HEK293 (cell line): ENCODE data around the gene DND1.

ENCODE experiments used
- BCL11B ChIP-seq: fragments of 450-650 bp; formaldehyde crosslinking; IDR thresholded peaks from 2 replicates; pipeline ENCODE4 v1.5.1; 2016; ENCODE audit warnings: low read depth, missing biosample characterization, missing genetic modification characterization
- FEZF1 ChIP-seq: fragments of 450-650 bp; formaldehyde crosslinking; IDR thresholded peaks from 2 replicates; pipeline ENCODE4 v1.5.1; 2016; ENCODE audit warnings: missing biosample characterization, missing genetic modification characterization
- GLIS1 ChIP-seq: fragments of 450-650 bp; formaldehyde crosslinking; IDR thresholded peaks from 2 replicates; pipeline ENCODE4 v1.5.1; 2016; ENCODE audit warnings: missing biosample characterization, missing genetic modification characterization
- HOXC10 ChIP-seq: sonication (generic); formaldehyde crosslinking; IDR thresholded peaks from 2 replicates; pipeline ENCODE4 v1.8.1; 2023; ENCODE audit warnings: mild to moderate bottlenecking, missing genetic modification reagents
- INSM2 ChIP-seq: fragments of 450-650 bp; formaldehyde crosslinking; IDR thresholded peaks from 2 replicates; pipeline ENCODE4 v1.5.1; 2016; ENCODE audit warnings: missing biosample characterization, missing genetic modification characterization
- KLF1 ChIP-seq: fragments of 450-650 bp; formaldehyde crosslinking; IDR thresholded peaks from 2 replicates; pipeline ENCODE4 v1.5.1; 2016; ENCODE audit warnings: missing biosample characterization, missing genetic modification characterization
- KLF10 ChIP-seq: fragments of 450-650 bp; IDR thresholded peaks from 2 replicates; pipeline ENCODE4 v1.5.1; 2018; ENCODE audit warnings: missing biosample characterization, mild to moderate bottlenecking, missing genetic modification characterization
- KLF16 ChIP-seq: fragments of 450-650 bp; formaldehyde crosslinking; IDR thresholded peaks from 2 replicates; pipeline ENCODE4 v1.5.1; 2017; ENCODE audit warnings: missing biosample characterization, missing genetic modification characterization
- KLF7 ChIP-seq: fragments of 450-650 bp; formaldehyde crosslinking; IDR thresholded peaks from 2 replicates; pipeline ENCODE4 v1.5.1; 2016; ENCODE audit warnings: missing biosample characterization, missing genetic modification characterization, borderline replicate concordance
- KLF9 ChIP-seq: fragments of 450-650 bp; formaldehyde crosslinking; IDR thresholded peaks from 2 replicates; pipeline ENCODE4 v1.5.1; 2016; ENCODE audit warnings: missing biosample characterization, missing genetic modification characterization, low read depth
- MYNN ChIP-seq: fragments of 450-650 bp; formaldehyde crosslinking; IDR thresholded peaks from 2 replicates; pipeline ENCODE4 v1.5.1; 2016; ENCODE audit warnings: missing biosample characterization, missing genetic modification characterization, borderline replicate concordance
- OSR2 ChIP-seq: fragments of 450-650 bp; formaldehyde crosslinking; IDR thresholded peaks from 2 replicates; pipeline ENCODE4 v1.5.1; 2016; ENCODE audit warnings: missing biosample characterization, missing genetic modification characterization
- SETDB1 ChIP-seq: IDR thresholded peaks from one replicate; pipeline ENCODE4 v1.6.1; 2017; ENCODE audit warnings: mild to moderate bottlenecking, low read length, moderate library complexity, mixed read lengths; ENCODE audit not compliant: insufficient read length
- ZBTB1 ChIP-seq: fragments of 450-650 bp; formaldehyde crosslinking; IDR thresholded peaks from 2 replicates; pipeline ENCODE4 v1.5.1; 2016; ENCODE audit warnings: missing biosample characterization, missing genetic modification characterization
- ZBTB48 ChIP-seq: fragments of 450-650 bp; formaldehyde crosslinking; IDR thresholded peaks from 2 replicates; pipeline ENCODE4 v1.5.1; 2016; ENCODE audit warnings: missing biosample characterization, missing genetic modification characterization
- ZBTB6 ChIP-seq: fragments of 450-650 bp; formaldehyde crosslinking; IDR thresholded peaks from 2 replicates; pipeline ENCODE4 v1.5.1; 2017; ENCODE audit warnings: missing biosample characterization, missing genetic modification characterization
- ZBTB8A ChIP-seq: fragments of 450-650 bp; formaldehyde crosslinking; IDR thresholded peaks from 2 replicates; pipeline ENCODE4 v1.5.1; 2016; ENCODE audit warnings: missing biosample characterization, missing genetic modification characterization
- ZFHX2 ChIP-seq: fragments of 450-650 bp; formaldehyde crosslinking; conservative IDR thresholded peaks from 2 replicates; pipeline ENCODE4 v1.5.1; 2016; ENCODE audit warnings: missing biosample characterization, missing genetic modification characterization
- ZNF155 ChIP-seq: fragments of 450-650 bp; formaldehyde crosslinking; IDR thresholded peaks from 2 replicates; pipeline ENCODE4 v1.5.1; 2016; ENCODE audit warnings: missing biosample characterization, missing genetic modification characterization
- ZNF239 ChIP-seq: fragments of 450-650 bp; formaldehyde crosslinking; IDR thresholded peaks from 2 replicates; pipeline ENCODE4 v1.5.1; 2016; ENCODE audit warnings: missing biosample characterization, missing genetic modification characterization
- ZNF24 ChIP-seq: fragments of 450-650 bp; formaldehyde crosslinking; IDR thresholded peaks from 2 replicates; pipeline ENCODE4 v1.5.1; 2016; ENCODE audit warnings: missing biosample characterization, missing genetic modification characterization
- ZNF292 ChIP-seq: fragments of 450-650 bp; formaldehyde crosslinking; IDR thresholded peaks from 2 replicates; pipeline ENCODE4 v1.5.1; 2016; ENCODE audit warnings: low read depth, missing biosample characterization, missing genetic modification characterization, borderline replicate concordance
- ZNF341 ChIP-seq: fragments of 450-650 bp; formaldehyde crosslinking; IDR thresholded peaks from 2 replicates; pipeline ENCODE4; 2016; ENCODE audit warnings: low read depth, missing biosample characterization, missing genetic modification characterization
- ZNF350 ChIP-seq: fragments of 450-650 bp; formaldehyde crosslinking; IDR thresholded peaks from 2 replicates; pipeline ENCODE4 v1.5.0; 2017; ENCODE audit warnings: missing biosample characterization, mild to moderate bottlenecking, missing genetic modification characterization
- ZNF416 ChIP-seq: fragments of 450-650 bp; formaldehyde crosslinking; IDR thresholded peaks from 2 replicates; pipeline ENCODE4 v1.5.1; 2016; ENCODE audit warnings: missing biosample characterization, missing genetic modification characterization
- ZNF48 ChIP-seq: fragments of 450-650 bp; formaldehyde crosslinking; IDR thresholded peaks from 2 replicates; pipeline ENCODE4 v1.5.1; 2016; ENCODE audit warnings: missing biosample characterization, missing genetic modification characterization
- ZNF488 ChIP-seq: fragments of 450-650 bp; formaldehyde crosslinking; IDR thresholded peaks from 2 replicates; pipeline ENCODE4 v1.5.1; 2016; ENCODE audit warnings: missing biosample characterization, missing genetic modification characterization
- ZNF501 ChIP-seq: fragments of 450-650 bp; formaldehyde crosslinking; IDR thresholded peaks from 2 replicates; pipeline ENCODE4 v1.5.1; 2016; ENCODE audit warnings: missing biosample characterization, missing genetic modification characterization
- ZNF558 ChIP-seq: fragments of 450-650 bp; formaldehyde crosslinking; IDR thresholded peaks from 2 replicates; pipeline ENCODE4 v1.5.1; 2016; ENCODE audit warnings: missing biosample characterization, missing genetic modification characterization
- ZNF560 ChIP-seq: fragments of 450-650 bp; formaldehyde crosslinking; IDR thresholded peaks from 2 replicates; pipeline ENCODE4 v1.5.1; 2017; ENCODE audit warnings: missing biosample characterization, missing genetic modification characterization, borderline replicate concordance
- ZNF596 ChIP-seq: fragments of 450-650 bp; IDR thresholded peaks from 2 replicates; pipeline ENCODE4 v1.5.0; 2018; ENCODE audit warnings: missing biosample characterization, mild to moderate bottlenecking, missing genetic modification characterization, moderate library complexity
- ZNF623 ChIP-seq: fragments of 450-650 bp; formaldehyde crosslinking; IDR thresholded peaks from 2 replicates; pipeline ENCODE4 v1.5.1; 2016; ENCODE audit warnings: missing biosample characterization, missing genetic modification characterization
- ZNF626 ChIP-seq: fragments of 450-650 bp; sonication (Bioruptor Pico); formaldehyde crosslinking; IDR thresholded peaks from 2 replicates; pipeline ENCODE4 v1.5.1; 2018; ENCODE audit warnings: missing biosample characterization, missing genetic modification characterization, inconsistent platforms
- ZNF629 ChIP-seq: fragments of 450-650 bp; formaldehyde crosslinking; IDR thresholded peaks from 2 replicates; pipeline ENCODE4 v1.5.1; 2017; ENCODE audit warnings: missing biosample characterization, missing genetic modification characterization
- ZNF660 ChIP-seq: fragments of 450-650 bp; IDR thresholded peaks from 2 replicates; pipeline ENCODE4 v1.5.1; 2018; ENCODE audit warnings: missing biosample characterization, mild to moderate bottlenecking, missing genetic modification characterization
- ZNF76 ChIP-seq: fragments of 450-650 bp; formaldehyde crosslinking; IDR thresholded peaks from 2 replicates; pipeline ENCODE4; 2016; ENCODE audit warnings: low read depth, missing biosample characterization, missing genetic modification characterization, borderline replicate concordance
- ZNF843 ChIP-seq: fragments of 450-650 bp; formaldehyde crosslinking; IDR thresholded peaks from 2 replicates; pipeline ENCODE4 v1.5.1; 2016; ENCODE audit warnings: missing biosample characterization, missing genetic modification characterization
- ZSCAN16 ChIP-seq: fragments of 450-650 bp; formaldehyde crosslinking; IDR thresholded peaks from 2 replicates; pipeline ENCODE4 v1.5.1; 2016; ENCODE audit warnings: missing biosample characterization, missing genetic modification characterization
- ZSCAN4 ChIP-seq: fragments of 450-650 bp; formaldehyde crosslinking; IDR thresholded peaks from 2 replicates; pipeline ENCODE4 v1.5.1; 2017; ENCODE audit warnings: missing biosample characterization, missing genetic modification characterization

The DND1 gene

GRCh38 chr5:140664359-140665119 lies 8.8 kb downstream of the DND1 start, which contains the start of gene WDR55 (continued):
- no peak for TF ChIP-seq ZNF560 (tag by site-specific recombination)
- peak; percentile 57 for TF ChIP-seq ZNF843
- TF ChIP-seq ZNF155 (tag by site-specific recombination) = no peak
- TF ChIP-seq ZNF488 (tag by site-specific recombination) = no peak
- TF ChIP-seq ZSCAN16 (tag by site-specific recombination) = no peak
- no peak for TF ChIP-seq ZBTB48 (tag by site-specific recombination)
- TF ChIP-seq OSR2 (tag by site-specific recombination) = peak; percentile 70
- no peak for TF ChIP-seq ZNF239 (tag by site-specific recombination)
- TF ChIP-seq ZNF623 (tag by site-specific recombination) = no peak
- peak; percentile 89 for TF ChIP-seq KLF9 (tag by site-specific recombination)
- TF ChIP-seq ZNF558 (tag by site-specific recombination) = no peak
- no peak for TF ChIP-seq ZNF596 (tag by site-specific recombination)
- no peak for TF ChIP-seq MYNN (tag by site-specific recombination)
- TF ChIP-seq HOXC10 (CRISPR knock-in tag) = 0 out of 2 replicates have a peak, but pooled peaks have one; percentile 53
- no peak for TF ChIP-seq ZNF292 (tag by site-specific recombination)
- peak; percentile 81 for TF ChIP-seq KLF10
- TF ChIP-seq ZNF76 (tag by site-specific recombination) = peak; percentile 72
- TF ChIP-seq ZNF341 (tag by site-specific recombination) = peak; percentile 79
- TF ChIP-seq ZSCAN4 = 0 out of 2 replicates have a peak, but pooled peaks have one; percentile 24
- no peak for TF ChIP-seq BCL11B
- TF ChIP-seq FEZF1 (tag by site-specific recombination) = peak; percentile 9; the same call in 1 of the 2 replicates
- TF ChIP-seq SETDB1 = no peak
- peak; percentile 73; the same call in 1 of the 2 replicates for TF ChIP-seq GLIS1
- no peak for TF ChIP-seq ZNF48 (tag by site-specific recombination)
- no peak for TF ChIP-seq ZBTB8A (tag by site-specific recombination)
- TF ChIP-seq ZNF660 (tag by site-specific recombination) = peak; percentile 32
- TF ChIP-seq ZNF350 (tag by site-specific recombination) = no peak
- no peak for TF ChIP-seq ZNF416 (tag by site-specific recombination)
- peak; percentile 85 for TF ChIP-seq ZFHX2 (tag by site-specific recombination)
- no peak; the same call in 1 of the 2 replicates for TF ChIP-seq ZBTB1 (tag by site-specific recombination)
- peak; percentile 95 for TF ChIP-seq ZNF501 (tag by site-specific recombination)
- TF ChIP-seq ZNF626 = no peak
- TF ChIP-seq KLF1 (tag by site-specific recombination) = peak; percentile 63
- TF ChIP-seq KLF16 (tag by site-specific recombination) = peak; percentile 85
- peak; percentile 87 for TF ChIP-seq ZNF629 (tag by site-specific recombination)
- 0 out of 2 replicates have a peak, but pooled peaks have one; percentile 16 for TF ChIP-seq INSM2 (tag by site-specific recombination)
- peak; percentile 77 for TF ChIP-seq ZNF24 (tag by site-specific recombination)
- no peak for TF ChIP-seq KLF7 (tag by site-specific recombination)
- 0 out of 2 replicates have a peak, but pooled peaks have one; percentile 11 for TF ChIP-seq ZBTB6 (tag by site-specific recombination)
